HPDE6-E6E7 (cell line): ENCODE results near the gene CHCHD4.
"Not testable (repeated sequence)": the region's sequence is repeated elsewhere in the genome, so short reads cannot be mapped to it uniquely, and the experiment has no call there.

Source experiments
- DNase-seq: peaks from one replicate; pipeline ENCODE4 v3.0.0; 2011; ENCODE audit warnings: missing footprints; ENCODE audit errors: extremely low spot score

Gene CHCHD4

GRCh38 chr3:14135581-14135980 lies 10.9 kb upstream of the CHCHD4 start:
- DNase-seq, result no peak

- no peak for DNase-seq
Observed at GRCh38 chr3:14134291-14134690, 9.6 kb upstream of the CHCHD4 start.

GRCh38 chr3:14133876-14134275 lies 9.2 kb upstream of the CHCHD4 start:
- no peak for DNase-seq

GRCh38 chr3:14133188-14133800 lies 8.6 kb upstream of the CHCHD4 start:
- DNase-seq, result no peak

- DNase-seq, result no peak
Observed at GRCh38 chr3:14132689-14133088, 8.0 kb upstream of the CHCHD4 start.

- no peak for DNase-seq
Observed at GRCh38 chr3:14132120-14132519, 7.5 kb upstream of the CHCHD4 start.

GRCh38 chr3:14131134-14131533 lies 6.5 kb upstream of the CHCHD4 start:
- no peak for DNase-seq

GRCh38 chr3:14130707-14131106 lies 6.0 kb upstream of the CHCHD4 start:
- DNase-seq, result no peak

- DNase-seq, result no peak
Observed at GRCh38 chr3:14130230-14130629, 5.6 kb upstream of the CHCHD4 start.

GRCh38 chr3:14129296-14129695 lies 4.6 kb upstream of the CHCHD4 start:
- DNase-seq, result no peak

GRCh38 chr3:14128724-14129123 lies 4.1 kb upstream of the CHCHD4 start:
- DNase-seq, result no peak

GRCh38 chr3:14127516-14128161 lies 3.0 kb upstream of the CHCHD4 start:
- DNase-seq, result no peak

- DNase-seq, result no peak
Observed at GRCh38 chr3:14126887-14127505, 2.3 kb upstream of the CHCHD4 start.

- DNase-seq, result no peak
Observed at GRCh38 chr3:14126017-14126886, 1.6 kb upstream of the CHCHD4 start.

- DNase-seq, result peak; percentile 46
Observed at GRCh38 chr3:14125193-14126016, 735 bp upstream of the CHCHD4 start.

GRCh38 chr3:14124223-14124614 lies 451 bp downstream of the CHCHD4 start:
- no peak for DNase-seq

- no peak for DNase-seq
Observed at GRCh38 chr3:14123308-14124222, 1.1 kb downstream of the CHCHD4 start.

- DNase-seq, result no peak
Observed at GRCh38 chr3:14122301-14122700, 2.4 kb downstream of the CHCHD4 start.

- no peak for DNase-seq
Observed at GRCh38 chr3:14121859-14122258, 2.8 kb downstream of the CHCHD4 start.

GRCh38 chr3:14120921-14121448 lies 3.7 kb downstream of the CHCHD4 start:
- not testable (repeated sequence) for DNase-seq
